IMR-90 (cell line): Measurements from ENCODE around the gene FAM228B. TPM values are rescaled to one million over a fixed set of nuclear protein-coding genes. Genes with fewer than 3 reads are reported as not detected.

Experiments used
- ATAC-seq: fragments of 200-7000 bp; cut with Tn5 transposase; 2 replicates; pipeline ENCODE4 v1.9.1; 2020; ENCODE audit warnings: low read depth, mild to moderate bottlenecking, moderate library complexity
- BruUV-seq: library from RNA; stranded (reverse); fragments of 400-500 nt; replicated peaks from 2 replicates; lab custom pipeline; 2021; lab: Mats Ljungman, UMichigan
- CTCF ChIA-PET: fragments of 300-600 bp; formaldehyde crosslinking; extraction: SDS; loops from one replicate; lab custom pipeline; 2021; ENCODE audit warnings: antibody characterized with exemption; lab: Yijun Ruan, JAX
- POLR2A ChIA-PET: fragments of 300-600 bp; sonication (Branson Sonifier 250); formaldehyde crosslinking; loops from one replicate; lab custom pipeline; 2022; ENCODE audit warnings: antibody characterized with exemption; ENCODE audit not compliant: unreplicated experiment; lab: Charles Lee
- DNase-seq: peaks from one replicate; pipeline ENCODE4 v3.0.0; 2013
- H2AFZ ChIP-seq: replicated peaks from 2 replicates; pipeline ENCODE3; 2013; ENCODE audit warnings: low read length, mild to moderate bottlenecking; ENCODE audit not compliant: poor library complexity
- H2AK5ac ChIP-seq: 2 replicates; pipeline ENCODE4 v1.6.1; 2013; ENCODE audit warnings: low read depth, low read length, inconsistent platforms
- H2AK9ac ChIP-seq: replicated peaks from 2 replicates; pipeline ENCODE3; 2013; ENCODE audit warnings: mild to moderate bottlenecking, low read depth, low read length, moderate library complexity; ENCODE audit not compliant: poor library complexity
- H2BK120ac ChIP-seq: 2 replicates; pipeline ENCODE4 v1.6.1; 2013; ENCODE audit warnings: low read depth, low read length, inconsistent platforms
- H2BK15ac ChIP-seq: 3 replicates; pipeline ENCODE4 v1.6.1; 2013; ENCODE audit warnings: low read depth, low read length, inconsistent platforms
- H2BK20ac ChIP-seq: 2 replicates; pipeline ENCODE4 v1.6.1; 2013; ENCODE audit warnings: low read depth, mild to moderate bottlenecking, inconsistent platforms, low read length, moderate library complexity
- H2BK5ac ChIP-seq: 2 replicates; pipeline ENCODE4 v1.6.1; 2013; ENCODE audit warnings: mild to moderate bottlenecking, low read depth, low read length, inconsistent platforms; ENCODE audit not compliant: poor library complexity, severe bottlenecking
- H3K14ac ChIP-seq: replicated peaks from 2 replicates; pipeline ENCODE4 v1.6.1; 2013; ENCODE audit warnings: low read depth, low read length, inconsistent platforms
- H3K18ac ChIP-seq: 2 replicates; pipeline ENCODE4 v1.6.1; 2013; ENCODE audit warnings: low read depth, low read length, control low read depth
- H3K23ac ChIP-seq: 2 replicates; pipeline ENCODE4 v1.6.1; 2013; ENCODE audit warnings: low read depth, low read length, inconsistent platforms
- H3K27ac ChIP-seq: 2 replicates; pipeline ENCODE4 v1.5.1; 2013; ENCODE audit warnings: mild to moderate bottlenecking, control low read depth, low read length; ENCODE audit not compliant: insufficient read depth
- H3K27me3 ChIP-seq: 2 replicates; pipeline ENCODE4 v1.6.1; 2013; ENCODE audit warnings: low read length; ENCODE audit not compliant: control insufficient read depth, insufficient read depth
- H3K36me3 ChIP-seq: 2 replicates; pipeline ENCODE4 v1.6.1; 2013; ENCODE audit warnings: low read length, mixed read lengths; ENCODE audit not compliant: control insufficient read depth, insufficient read depth
- H3K4ac ChIP-seq: 2 replicates; pipeline ENCODE4 v1.6.1; 2013; ENCODE audit warnings: low read depth, low read length, inconsistent platforms
- H3K4me1 ChIP-seq: 2 replicates; pipeline ENCODE4 v1.6.1; 2013; ENCODE audit warnings: low read length, mixed read lengths; ENCODE audit not compliant: control insufficient read depth, insufficient read depth
- H3K4me2 ChIP-seq: 2 replicates; pipeline ENCODE4 v1.6.1; 2013; ENCODE audit warnings: low read depth, mild to moderate bottlenecking, control low read depth, low read length, moderate library complexity
- H3K4me3 ChIP-seq: 2 replicates; pipeline ENCODE4 v1.5.1; 2013; ENCODE audit warnings: low read depth, mild to moderate bottlenecking, control low read depth, low read length, moderate library complexity; ENCODE audit not compliant: insufficient read depth
- H3K56ac ChIP-seq: 2 replicates; pipeline ENCODE4 v1.6.1; 2013; ENCODE audit warnings: low read length, inconsistent platforms; ENCODE audit not compliant: insufficient read depth; ENCODE audit errors: extremely low read depth
- H3K79me1 ChIP-seq, 2 experiments: 2 replicates each; pipeline ENCODE4 v1.6.1; 2013; ENCODE audit warnings: low read length in 2 of 2, inconsistent platforms in 1 of 2, low read depth in 1 of 2
- H3K9ac ChIP-seq: 2 replicates; pipeline ENCODE4 v1.6.1; 2013; ENCODE audit warnings: low read depth, low read length, control low read depth
- H3K9me1 ChIP-seq: 2 replicates; pipeline ENCODE4 v1.6.1; 2013; ENCODE audit warnings: low read length, inconsistent platforms; ENCODE audit not compliant: insufficient read depth
- H3K9me3 ChIP-seq: 2 replicates; pipeline ENCODE4 v1.6.1; 2013; ENCODE audit warnings: low read length; ENCODE audit not compliant: control insufficient read depth, insufficient read depth
- H4K20me1 ChIP-seq: 2 replicates; pipeline ENCODE4 v1.6.1; 2013; ENCODE audit warnings: low read length, inconsistent platforms; ENCODE audit not compliant: insufficient read depth
- H4K5ac ChIP-seq: 2 replicates; pipeline ENCODE4 v1.6.1; 2013; ENCODE audit warnings: mild to moderate bottlenecking, low read depth, low read length, control low read depth
- H4K8ac ChIP-seq, 2 experiments: 2 replicates each; pipeline ENCODE4 v1.6.1; 2013; ENCODE audit warnings: low read depth in 2 of 2, low read length in 2 of 2, control low read depth in 1 of 2, inconsistent platforms in 1 of 2
- H4K91ac ChIP-seq: 2 replicates; pipeline ENCODE4 v1.6.1; 2013; ENCODE audit warnings: low read depth, low read length, inconsistent platforms; ENCODE audit not compliant: insufficient read depth
- CEBPB ChIP-seq: IDR thresholded peaks from 2 replicates; pipeline ENCODE4 v1.6.1; 2012; ENCODE audit warnings: low read depth, low read length, improper control_type of control experiment
- ELK1 ChIP-seq: fragments of 150-350 bp; IDR thresholded peaks from 2 replicates; pipeline ENCODE4 v1.6.1; 2016; ENCODE audit warnings: low read depth, mild to moderate bottlenecking, low read length, moderate library complexity, borderline replicate concordance
- FOS ChIP-seq: fragments of 150-350 bp; IDR thresholded peaks from 2 replicates; pipeline ENCODE4 v1.6.1; 2016; ENCODE audit warnings: low read depth, low read length
- MAZ ChIP-seq: IDR thresholded peaks from 2 replicates; pipeline ENCODE4 v1.6.1; 2012; ENCODE audit warnings: low read depth, mild to moderate bottlenecking, low read length, improper control_type of control experiment, moderate library complexity, borderline replicate concordance
- MXI1 ChIP-seq: IDR thresholded peaks from 2 replicates; pipeline ENCODE4 v1.6.1; 2012; ENCODE audit warnings: low read depth, mild to moderate bottlenecking, low read length, moderate library complexity, borderline replicate concordance
- RCOR1 ChIP-seq: IDR thresholded peaks from 2 replicates; pipeline ENCODE4 v1.6.1; 2012; ENCODE audit warnings: mild to moderate bottlenecking, low read length, improper control_type of control experiment; ENCODE audit not compliant: insufficient replicate concordance
- RFX5 ChIP-seq: IDR thresholded peaks from 2 replicates; pipeline ENCODE4 v1.8.0; 2012; ENCODE audit warnings: low read depth, mild to moderate bottlenecking, low read length, moderate library complexity
- USF2 ChIP-seq: fragments of 150-350 bp; IDR thresholded peaks from 2 replicates; pipeline ENCODE4 v1.6.1; 2017; ENCODE audit warnings: mild to moderate bottlenecking, antibody characterized with exemption, low read length, low read depth
- WGBS, 2 experiments: methylation state at CpG; one replicate each; pipeline versions ENCODE4 v1.1.5 to v1.1.7; 2013; ENCODE audit warnings: missing lambda C conversion rate in 2 of 2; ENCODE audit not compliant: insufficient read length in 1 of 2; ENCODE audit errors: extremely low coverage in 2 of 2; 5-methylcytosine and 5-hydroxymethylcytosine counted together
- dilution Hi-C: fragments of 300-500 bp; cut with HindIII; formaldehyde crosslinking; loops from one replicate; pipeline ENCODE4 v1.14.3; 2018; ENCODE audit warnings: low sequenced_read_pairs; ENCODE audit not compliant: unreplicated experiment
- in situ Hi-C: fragments of 300-500 bp; cut with MboI; formaldehyde crosslinking; loops from 3 replicates; pipeline ENCODE4 v1.14.3; 2019; ENCODE audit warnings: low sequenced_read_pairs, inconsistent platforms, mixed read lengths
- intact Hi-C: fragments of 100-400 bp; cut with micrococcal nuclease; formaldehyde crosslinking; loops from 2 replicates; pipeline ENCODE4 v1.10.0; 2022
- polyA plus RNA-seq, 3 experiments: library from polyadenylated mRNA; depleted of rRNA; stranded (reverse); fragments of >200 nt; gene quantifications; 2 replicates each; pipeline ENCODE4 v1.2.3, GENCODE V29; 2012; ENCODE audit warnings: low replicate concordance in 1 of 3
- total RNA-seq: library from RNA; depleted of rRNA; stranded (reverse); fragments of >200 nt; gene quantifications from 2 replicates; pipeline ENCODE4 v1.2.3, GENCODE V29; 2012

Gene FAM228B
- total and polyA plus RNA-seq, 2 of the 4 experiments (the other 2 are of a cell fraction): 2.0 to 2.9 TPM

- no peak overlapping the region for H4K8ac ChIP-seq
- peaks cover 6% of the 10 kb centered on the region; the same call in 1 of the 2 replicates for H3K27me3 ChIP-seq
- 84% methylated on average over 7 of the region's 10 CpGs; no CpG with 5 or more reads in 1 of the 2 experiments for WGBS, 2 experiments
- no peak for TF ChIP-seq USF2
- no peak for TF ChIP-seq MAZ
- TF ChIP-seq MXI1: no peak
- no peak for TF ChIP-seq FOS
- TF ChIP-seq RFX5: no peak
- no peak for TF ChIP-seq CEBPB
- no peak for TF ChIP-seq RCOR1
- no peak for TF ChIP-seq ELK1
- H3K9me3 ChIP-seq: 0 out of 2 replicates have a peak, but pooled peaks cover 1% of the 10 kb centered on the region
- dilution Hi-C loops (no loop called here), in situ Hi-C loops (no loop called here), intact Hi-C loops (no loop called here)
- H3K4ac ChIP-seq: no peak overlapping the region
- no peaks in the 10 kb centered on the region for H3K36me3 ChIP-seq
- H3K14ac ChIP-seq: no peak overlapping the region
- H4K5ac ChIP-seq: no peak overlapping the region
- H4K91ac ChIP-seq: no peak overlapping the region
- no peak overlapping the region for H2BK20ac ChIP-seq
- ChIA-PET POLR2A (no interaction called here), CTCF (no interaction called here)
- no peak for DNase-seq
- H3K56ac ChIP-seq: no peak overlapping the region
- no peaks in the 10 kb centered on the region for H3K9me1 ChIP-seq
- H2AK5ac ChIP-seq: no peak overlapping the region
- H2BK120ac ChIP-seq: no peak overlapping the region
- no peak overlapping the region for H2AK9ac ChIP-seq
- ATAC-seq: no peak
- H3K4me3 ChIP-seq: no peak overlapping the region
- no peak overlapping the region for H3K18ac ChIP-seq
- no peaks in the 10 kb centered on the region for H3K4me1 ChIP-seq
- H4K20me1 ChIP-seq: no peaks in the 10 kb centered on the region
- H3K9ac ChIP-seq: no peak overlapping the region
- no peak overlapping the region for H2AFZ ChIP-seq
- H3K27ac ChIP-seq: no peak overlapping the region
- BruUV-seq: no TSS peak
- no peak overlapping the region for H2BK15ac ChIP-seq
- no peak overlapping the region for H2BK5ac ChIP-seq
- no peaks in the 10 kb centered on the region for H3K79me1 ChIP-seq
- no peak overlapping the region for H3K4me2 ChIP-seq
- H3K23ac ChIP-seq: no peak overlapping the region
These were observed 66.3 kb downstream of the FAM228B start for GRCh38 chr2:24189551-24189950.
